Measurements from ENCODE around the gene RALGAPA1.

- TF ChIP-seq EZH2 (IDR thresholded peaks at IDR 0.05; ENCODE audit: insufficient read depth, poor library complexity, severe bottlenecking) (no peak), EZH2phosphoT487 (IDR thresholded peaks at IDR 0.05; ENCODE audit: insufficient read depth, low read depth) (no peak)
These were observed 10.8 kb upstream of the RALGAPA1 start for GRCh38 chr14:35819591-35820540.

Measured in GM23248 (cell line).